HG03571 (cell line): ENCODE data around the gene RASL11A.
"Not testable (repeated sequence)": the region's sequence is repeated elsewhere in the genome, so short reads cannot be mapped to it uniquely, and the experiment has no call there.

ENCODE experiments used
- ATAC-seq: cut with Tn5 transposase; IDR thresholded peaks from one replicate; pipeline ENCODE4 v1.9.1; 2021; ENCODE audit not compliant: unreplicated experiment

Gene RASL11A

DNA sequence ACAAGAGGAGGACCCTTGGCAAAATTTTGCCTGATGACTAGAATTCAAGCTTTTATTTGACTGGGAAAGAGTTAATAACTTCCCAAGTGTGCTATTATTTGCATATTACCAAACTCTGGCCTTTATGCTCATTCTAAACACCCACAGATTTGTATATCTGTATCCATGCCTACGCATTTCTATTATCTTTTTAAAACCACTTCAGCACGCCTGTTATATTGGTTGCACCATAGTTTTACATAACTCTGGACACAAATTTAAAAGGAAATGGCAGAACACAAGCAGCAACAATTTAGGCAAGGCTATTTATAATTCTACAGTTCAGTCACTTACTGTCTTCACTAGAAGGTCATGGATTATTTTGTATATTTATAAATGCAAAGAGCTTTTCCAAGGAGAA lies 3.7 kb upstream of the RASL11A start:
- ATAC-seq: no peak

DNA sequence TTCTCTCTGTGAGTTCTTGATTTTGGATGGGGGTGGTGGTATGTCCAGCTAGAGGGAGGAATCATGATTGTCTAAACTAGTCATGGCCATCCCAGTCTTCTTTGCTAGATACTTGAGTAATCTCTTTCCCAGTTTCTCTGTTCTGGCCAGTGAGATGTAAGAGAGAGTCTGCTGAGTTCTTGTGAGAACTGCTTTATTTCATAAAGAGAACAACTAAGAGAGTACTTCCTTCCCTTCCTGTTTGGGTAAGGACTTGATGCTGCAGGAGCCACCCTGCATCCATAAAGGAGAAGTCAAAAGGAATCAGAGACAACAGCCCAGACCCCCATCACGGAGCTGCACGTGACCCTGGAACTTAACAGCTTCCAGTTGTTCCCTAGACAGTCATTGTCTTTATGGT lies 3.0 kb upstream of the RASL11A start:
- no peak for ATAC-seq

DNA sequence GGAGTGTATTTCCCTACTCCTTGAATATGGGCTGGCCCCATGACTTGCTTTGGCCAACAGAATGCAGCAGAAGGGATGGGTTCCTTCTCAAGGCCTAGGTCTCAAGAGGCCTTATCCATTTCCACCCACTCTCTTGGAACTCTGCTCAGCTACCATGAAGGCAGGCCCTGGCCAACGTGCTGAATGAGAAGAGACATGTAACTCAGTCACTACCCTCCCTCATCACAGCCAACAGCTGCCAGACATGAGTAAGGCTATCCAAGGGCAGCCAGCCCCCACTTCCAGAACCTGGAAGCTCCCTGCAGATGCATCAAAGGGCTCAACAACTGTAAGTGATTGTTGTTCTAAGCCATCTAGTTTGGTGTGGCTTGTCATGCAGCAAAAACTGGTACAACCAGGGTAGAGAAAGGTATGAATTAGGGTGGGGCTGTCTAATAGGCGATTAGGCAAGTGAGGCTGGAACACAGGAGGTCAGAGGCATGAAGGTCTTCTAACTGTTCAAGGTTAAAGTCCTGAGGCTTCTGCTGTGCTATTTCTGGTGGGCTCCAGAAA lies 1.4 kb upstream of the RASL11A start:
- no peak for ATAC-seq

DNA sequence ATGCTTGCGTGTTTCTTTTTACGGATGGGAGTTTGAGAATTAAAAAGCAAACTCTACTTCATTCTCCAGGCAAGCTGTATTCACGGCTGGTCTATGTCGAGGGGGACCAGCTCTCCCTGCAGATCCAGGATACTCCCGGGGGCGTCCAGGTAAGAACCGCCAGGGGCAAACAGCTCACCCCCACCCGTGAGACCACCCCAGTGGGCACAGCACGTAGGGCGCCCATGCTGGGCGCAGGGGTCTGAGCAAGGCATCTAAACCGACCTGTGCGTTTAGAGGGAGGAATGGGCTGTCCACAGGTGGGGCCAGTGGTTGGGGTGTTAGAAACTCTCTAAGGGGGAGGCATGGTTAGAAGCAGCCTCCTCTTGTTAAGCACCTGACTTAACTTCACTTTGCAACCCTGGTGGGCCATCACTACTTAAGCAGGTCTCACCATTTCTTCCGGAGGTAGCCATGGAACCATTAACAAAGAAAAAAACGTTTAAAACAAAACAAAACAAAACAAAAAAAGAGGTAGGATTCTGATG lies 1.0 kb downstream of the RASL11A start:
- ATAC-seq: no peak

DNA sequence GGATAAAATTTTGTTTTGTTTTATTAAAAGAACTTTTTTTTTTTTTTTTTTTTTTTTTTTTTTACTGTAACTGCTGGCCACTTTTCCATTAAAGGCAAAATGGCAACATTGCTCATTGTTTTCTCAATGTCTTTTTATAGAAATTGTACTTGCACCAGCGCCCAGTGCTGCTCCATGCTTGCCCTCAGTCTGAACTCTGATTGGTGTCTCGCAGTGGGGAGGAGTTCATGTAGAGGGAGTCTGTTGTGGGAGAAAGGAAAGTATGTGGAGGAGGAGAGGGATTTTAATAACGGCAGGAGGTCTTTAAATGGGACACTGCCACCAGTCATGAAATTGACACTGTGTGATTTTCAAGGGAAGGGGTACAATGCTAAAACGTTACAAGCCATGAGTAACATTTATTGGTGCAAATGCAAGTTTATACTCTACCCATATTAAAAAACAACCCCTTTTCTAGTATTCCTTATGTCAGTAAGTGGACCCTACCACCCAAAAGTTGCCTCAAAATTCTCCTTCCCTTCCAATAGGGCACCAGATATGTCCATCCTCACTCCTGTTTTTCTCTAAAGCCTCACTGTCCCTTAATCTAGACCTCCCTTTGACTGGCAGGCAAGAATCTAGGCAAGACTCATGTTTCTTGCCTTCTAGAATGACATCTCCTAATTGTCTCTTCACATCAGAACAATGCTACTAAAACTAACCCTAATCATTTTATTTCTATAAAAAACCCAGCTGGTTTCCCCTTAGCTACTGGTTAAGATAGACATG lies 3.2 kb downstream of the RASL11A start:
- ATAC-seq: no peak

DNA sequence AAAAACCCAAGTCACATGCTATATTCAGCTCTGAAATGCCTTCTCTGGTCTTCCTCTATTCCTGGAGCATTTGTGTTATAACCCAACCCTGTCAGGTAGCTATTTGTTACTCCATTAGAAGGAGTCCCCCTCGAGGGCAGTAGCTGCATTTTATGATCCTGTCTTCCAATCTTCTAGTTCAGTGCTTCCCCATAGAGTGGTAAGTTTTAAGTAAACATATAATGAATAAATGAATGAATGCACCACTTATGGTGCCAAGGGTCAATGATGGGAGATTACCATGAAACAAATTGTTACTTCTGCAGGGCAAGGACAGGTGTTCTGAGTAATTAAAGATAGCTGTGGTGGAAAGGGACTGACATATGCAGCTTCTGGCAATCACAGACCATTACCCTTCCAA lies 4.0 kb downstream of the RASL11A start:
- no peak for ATAC-seq

DNA sequence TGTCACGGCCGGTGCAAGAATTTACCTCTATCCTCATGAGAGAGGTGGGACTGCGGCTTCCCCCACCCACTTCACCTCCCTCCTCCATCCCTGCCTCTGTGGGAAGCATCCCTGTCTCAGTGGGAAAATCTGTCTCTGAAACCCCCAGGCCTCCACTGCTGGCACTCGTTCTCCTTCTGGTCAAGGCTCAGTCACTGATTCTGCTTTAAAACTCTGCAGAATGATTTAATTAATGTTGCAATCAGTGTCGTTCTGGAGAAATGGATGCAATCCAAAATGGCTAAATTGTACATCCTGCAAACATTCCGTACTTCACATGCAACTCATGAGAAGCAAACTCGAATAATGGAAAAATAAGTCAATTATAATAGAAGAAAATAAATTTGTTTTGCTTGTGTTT lies 5.6 kb downstream of the RASL11A start:
- ATAC-seq: no peak

DNA sequence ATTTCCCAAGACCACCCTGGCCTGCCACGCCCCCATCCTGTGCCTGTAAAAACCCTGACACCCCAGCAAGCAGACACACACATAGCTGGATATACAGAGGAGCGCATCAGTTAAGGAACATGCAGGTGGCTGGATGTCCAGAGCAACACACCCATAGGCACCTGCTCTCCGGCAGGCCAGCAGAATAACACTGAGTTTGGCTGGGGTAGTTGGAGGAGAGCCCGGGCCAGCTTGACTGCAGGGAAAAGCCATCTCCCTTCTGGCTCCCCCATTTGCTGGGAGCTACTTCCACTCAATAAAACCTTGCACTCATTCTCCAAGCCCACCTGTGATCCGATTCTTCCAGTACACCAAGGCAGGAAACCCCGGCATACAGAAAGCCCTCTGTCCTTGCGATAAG lies 8.9 kb downstream of the RASL11A start:
- ATAC-seq: no peak

DNA sequence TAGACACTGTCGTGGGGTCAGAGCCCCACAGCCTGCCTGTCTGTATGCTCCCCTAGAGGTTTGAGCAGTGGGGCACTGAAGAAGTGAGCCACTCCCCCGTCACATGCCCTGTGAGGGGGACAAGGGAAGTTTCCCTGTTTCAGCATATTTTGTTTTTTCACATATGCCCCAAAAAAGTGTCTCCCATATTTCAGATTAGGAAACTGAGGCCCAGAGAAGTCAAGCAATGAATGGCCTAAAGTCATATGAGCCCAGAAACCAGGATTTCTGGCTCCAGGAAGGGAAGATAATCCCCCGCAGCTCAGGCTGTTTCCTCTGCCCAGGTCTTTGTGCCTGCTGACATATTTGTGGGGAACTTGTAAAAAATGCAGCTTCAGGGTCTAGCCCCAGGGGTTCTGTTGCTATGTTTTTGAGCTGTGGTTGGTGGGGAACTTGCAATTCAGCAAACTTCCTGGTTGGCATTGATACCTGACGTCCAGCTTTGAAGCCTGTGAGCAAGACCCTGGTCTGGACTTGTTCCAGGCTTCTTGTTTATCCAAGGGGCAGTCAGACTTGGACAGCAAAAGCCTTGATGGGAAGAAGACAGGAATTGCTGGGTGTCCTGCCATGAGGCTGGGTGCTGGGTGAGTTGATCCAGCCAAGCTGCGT lies 9.5 kb downstream of the RASL11A start:
- no peak for ATAC-seq

DNA sequence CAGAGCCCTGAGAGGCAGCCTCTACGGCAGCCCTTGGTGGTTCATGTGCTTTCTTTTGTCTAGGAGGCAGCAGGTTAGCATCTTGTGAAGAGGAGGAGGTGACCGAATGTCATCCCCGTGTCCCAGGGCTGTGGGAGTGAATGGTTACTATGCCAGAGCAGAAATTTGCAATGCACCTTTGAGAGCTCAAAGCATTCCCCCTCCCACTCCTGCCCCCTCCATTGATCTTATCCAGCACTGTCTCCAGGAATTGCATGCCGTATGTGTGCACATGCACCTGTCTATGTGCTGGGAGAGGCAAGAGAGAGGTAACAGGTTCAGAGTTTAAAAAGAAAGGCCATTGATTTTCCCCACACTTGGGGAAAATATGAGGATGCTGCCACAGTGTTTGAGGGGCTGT lies 10.2 kb downstream of the RASL11A start:
- no peak for ATAC-seq

DNA sequence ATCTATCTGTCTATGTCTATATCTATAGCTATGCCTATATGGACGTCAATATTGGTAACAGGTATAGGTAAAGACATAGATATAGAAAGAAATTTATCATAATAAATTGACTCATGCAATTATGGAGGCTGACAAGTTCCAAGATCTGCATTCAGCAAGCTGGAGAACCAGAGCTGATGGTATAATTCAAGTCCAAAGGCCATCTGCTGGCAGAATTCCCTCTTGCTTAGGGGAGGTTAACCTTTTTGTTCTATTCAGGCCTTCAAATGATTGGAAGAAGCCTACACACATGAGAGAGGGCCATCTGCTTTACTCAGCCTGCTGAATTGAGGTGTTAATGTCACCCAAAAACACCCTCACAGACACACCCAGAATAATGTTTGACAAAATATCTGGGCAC lies 10.8 kb downstream of the RASL11A start:
- no peak for ATAC-seq

DNA sequence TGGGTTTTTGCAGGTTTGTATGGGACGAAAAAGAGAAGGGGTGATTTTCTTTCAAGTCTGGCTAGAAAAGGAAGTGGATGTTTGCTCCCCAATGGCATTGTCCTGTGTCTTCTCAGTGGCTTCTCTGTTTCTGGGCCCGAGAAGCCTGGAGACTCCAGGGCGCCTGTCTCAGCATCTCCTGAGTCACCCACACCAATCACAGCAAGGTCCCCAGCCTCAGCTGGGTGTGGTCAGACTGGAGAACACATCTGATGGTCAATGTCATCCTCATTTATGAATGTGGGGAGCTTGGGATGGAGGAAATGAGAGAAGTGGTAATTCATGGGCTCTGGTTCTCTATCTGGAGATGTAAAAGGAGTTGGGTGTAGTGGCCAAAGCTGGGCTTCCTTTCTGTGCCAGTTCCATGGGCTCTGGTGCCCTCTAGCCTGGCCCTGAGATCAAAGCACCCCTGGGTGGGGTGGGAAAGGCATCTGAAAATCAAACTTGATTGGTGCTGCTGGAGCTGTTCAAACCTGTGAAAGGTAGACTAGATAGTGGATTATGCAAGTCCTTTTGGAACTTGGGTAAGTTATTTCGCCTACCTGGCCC lies 13.4 kb downstream of the RASL11A start:
- no peak for ATAC-seq

DNA sequence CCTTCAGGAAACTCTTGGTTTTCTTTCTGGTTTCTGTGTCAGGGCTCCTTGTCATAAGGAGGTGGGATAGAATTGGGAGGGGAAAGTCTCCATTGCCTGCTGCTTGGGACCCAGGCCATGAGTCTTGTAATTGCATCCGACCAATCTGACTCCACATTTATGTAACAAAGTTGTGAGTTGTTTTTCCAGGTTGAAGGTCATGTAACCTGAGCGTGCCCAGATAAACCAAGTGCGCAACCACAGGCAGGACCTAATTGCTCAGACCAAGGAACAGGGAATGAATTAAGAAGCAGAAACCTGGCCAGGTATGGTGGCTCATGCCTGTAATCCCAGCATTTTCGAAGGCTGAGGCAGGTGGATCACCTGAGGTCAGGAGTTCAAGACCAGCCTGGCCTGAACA lies 17.8 kb downstream of the RASL11A start:
- no peak for ATAC-seq

DNA sequence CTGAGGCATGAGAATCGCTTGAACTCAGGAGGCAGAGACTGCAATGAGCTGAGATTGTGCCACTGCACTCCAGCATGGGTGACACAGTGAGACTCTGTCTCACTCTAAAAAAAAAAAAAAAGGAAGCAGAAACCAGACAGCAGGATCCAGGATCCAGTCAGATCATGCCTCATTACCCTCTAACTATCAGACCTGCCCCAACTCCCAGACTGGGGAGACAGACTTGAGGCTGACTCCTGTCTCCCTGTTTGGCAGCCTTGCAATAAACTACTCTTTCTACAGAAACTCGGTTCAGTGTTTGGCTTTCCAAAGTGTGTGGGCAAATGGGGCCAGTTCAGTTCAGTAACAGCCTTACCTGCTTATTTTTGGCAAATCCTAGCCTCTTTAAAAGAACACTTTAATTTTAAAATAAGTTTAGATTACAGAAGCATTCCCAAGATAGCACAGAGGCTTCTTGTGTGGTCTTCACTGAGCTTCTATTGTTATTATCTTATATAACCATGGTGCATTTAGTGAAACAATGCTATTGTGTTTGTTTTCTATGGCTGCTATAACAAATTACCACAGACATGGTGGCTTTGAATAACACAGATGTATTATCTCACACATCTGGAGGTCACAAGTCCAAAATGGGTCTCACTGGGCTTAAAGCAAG lies 18.5 kb downstream of the RASL11A start:
- no peak for ATAC-seq

DNA sequence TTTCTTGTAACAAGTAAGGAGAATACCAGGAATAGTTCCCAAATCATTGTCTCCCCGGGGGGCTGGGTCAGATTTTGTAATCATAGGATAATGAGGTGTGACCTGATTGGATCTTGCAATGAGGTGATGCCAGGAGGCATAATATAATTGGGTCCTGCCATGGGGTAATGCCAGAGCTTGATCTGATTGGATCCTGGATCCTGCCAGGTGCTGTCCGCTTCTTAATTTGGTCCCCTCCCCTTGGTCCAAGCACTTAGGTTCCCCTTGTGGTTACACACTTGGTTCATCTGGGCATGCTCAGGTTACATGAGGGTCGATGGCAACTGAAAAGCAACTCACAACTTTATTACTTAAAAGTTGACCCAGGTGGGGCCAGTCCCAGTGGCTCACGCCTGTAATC lies 20.1 kb downstream of the RASL11A start:
- ATAC-seq: no peak

DNA sequence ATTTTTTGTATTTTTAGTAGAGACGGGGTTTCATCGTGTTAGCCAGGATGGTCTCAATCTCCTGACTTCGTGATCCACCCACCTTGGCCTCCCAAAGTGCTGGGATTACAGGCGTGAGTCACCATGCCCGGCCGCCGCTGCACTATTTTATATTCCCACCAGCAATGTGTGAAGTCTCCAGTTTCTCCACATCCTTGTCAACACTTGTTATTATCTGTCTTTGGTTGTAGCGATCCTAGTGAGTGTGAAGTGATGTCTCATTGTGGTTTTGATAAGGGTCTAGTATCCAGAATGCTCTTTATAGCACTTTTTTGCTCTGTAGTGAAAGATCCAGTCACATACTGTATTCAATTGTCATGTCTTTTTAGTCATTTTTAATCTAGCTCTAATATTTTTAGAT lies 21.3 kb downstream of the RASL11A start:
- ATAC-seq: not testable (repeated sequence)

DNA sequence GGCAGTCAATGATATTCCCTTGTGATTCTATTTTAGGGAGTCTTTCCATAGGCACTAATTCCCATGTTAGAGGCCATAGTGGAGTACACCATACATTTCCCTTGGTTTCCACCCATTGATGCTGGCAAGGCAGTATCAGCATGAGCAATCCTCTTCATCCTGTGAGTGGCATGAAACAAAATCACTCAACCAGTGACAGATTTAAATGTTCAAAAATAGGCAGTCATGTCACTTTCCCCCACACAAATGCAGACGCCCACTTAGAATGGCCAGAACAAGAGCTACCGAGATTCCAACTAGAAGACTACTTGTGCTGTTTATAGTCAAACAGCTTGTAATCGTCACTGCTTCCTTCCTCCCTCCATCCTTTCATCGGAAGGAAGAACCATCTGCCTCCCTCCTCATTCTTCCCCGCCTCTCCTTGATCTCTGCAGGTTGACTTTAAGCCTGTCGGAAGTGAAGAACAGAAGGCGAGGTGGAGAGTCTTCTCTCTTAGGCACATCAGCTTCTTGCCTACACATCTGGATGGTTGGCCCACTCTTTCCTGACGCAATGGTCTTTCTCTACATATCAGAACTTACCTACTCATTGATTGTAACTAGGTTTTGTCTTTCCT lies 22.6 kb downstream of the RASL11A start:
- no peak for ATAC-seq

DNA sequence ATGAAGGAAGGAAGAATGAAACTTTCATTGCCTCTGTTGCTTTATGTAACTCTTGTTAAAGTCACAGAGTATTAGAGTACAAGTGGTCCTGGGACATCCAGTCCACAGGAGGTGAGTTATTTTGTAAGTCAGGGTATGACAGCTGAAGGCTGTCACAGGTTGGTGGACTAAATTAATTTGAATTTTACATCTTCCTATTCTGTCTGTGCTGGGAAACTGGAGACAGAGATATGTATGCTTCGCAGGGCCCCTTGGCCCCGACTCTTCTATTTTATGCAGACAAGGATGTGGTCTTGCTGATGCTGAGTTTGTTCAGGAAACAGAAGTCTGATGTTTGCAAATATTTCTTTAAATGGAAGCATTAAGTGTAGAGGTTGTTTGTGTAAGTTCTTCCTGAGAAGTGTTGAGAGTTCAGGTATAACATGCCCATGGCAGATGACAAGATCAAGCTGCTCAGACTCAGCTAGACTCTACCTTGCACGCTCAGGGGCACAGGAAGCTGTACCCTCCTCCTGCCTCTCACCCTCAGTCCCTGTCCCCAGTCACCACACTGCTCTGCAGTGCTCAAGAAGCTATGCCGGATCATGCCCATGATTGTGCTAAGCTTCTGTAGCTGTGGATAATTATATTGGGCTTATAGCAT lies 23.4 kb downstream of the RASL11A start:
- no peak for ATAC-seq

DNA sequence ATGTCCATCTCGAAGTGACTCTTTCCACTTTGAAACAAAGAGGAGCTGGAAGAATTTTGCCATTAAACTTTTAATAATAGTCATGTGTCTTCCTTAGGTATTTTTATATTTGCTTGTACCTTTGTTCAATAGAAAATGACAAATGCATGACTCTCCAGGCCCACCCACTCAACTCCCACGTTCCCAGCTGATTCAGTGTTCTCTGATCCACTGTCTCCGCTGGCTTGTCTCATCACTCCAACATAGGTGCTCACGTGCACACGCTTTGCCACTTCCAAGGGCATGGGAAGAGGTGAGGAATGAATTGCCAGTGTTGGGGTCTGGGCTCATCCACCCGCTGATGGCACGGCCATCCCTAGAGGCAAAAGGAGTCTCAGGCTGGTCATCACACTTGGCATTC lies 24.5 kb downstream of the RASL11A start:
- ATAC-seq: no peak

DNA sequence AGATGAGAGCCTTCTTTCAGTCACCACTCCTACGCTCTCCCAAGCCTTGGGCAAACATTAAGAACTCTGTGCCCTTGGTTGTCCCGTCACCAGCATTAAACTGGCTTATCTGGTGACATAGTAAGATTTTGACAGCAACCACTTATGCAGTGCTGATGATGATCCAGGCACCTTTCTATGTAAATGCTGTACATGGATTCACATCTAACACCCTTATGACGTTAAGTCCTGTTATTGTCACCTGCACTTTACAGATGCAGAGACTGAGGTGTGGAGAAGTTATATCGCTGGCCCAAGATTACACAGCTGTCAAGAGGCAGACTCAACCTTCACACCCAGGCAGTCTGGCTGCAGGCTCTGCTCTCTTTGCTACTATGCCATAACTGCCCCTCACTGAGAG lies 25.0 kb downstream of the RASL11A start:
- no peak for ATAC-seq

DNA sequence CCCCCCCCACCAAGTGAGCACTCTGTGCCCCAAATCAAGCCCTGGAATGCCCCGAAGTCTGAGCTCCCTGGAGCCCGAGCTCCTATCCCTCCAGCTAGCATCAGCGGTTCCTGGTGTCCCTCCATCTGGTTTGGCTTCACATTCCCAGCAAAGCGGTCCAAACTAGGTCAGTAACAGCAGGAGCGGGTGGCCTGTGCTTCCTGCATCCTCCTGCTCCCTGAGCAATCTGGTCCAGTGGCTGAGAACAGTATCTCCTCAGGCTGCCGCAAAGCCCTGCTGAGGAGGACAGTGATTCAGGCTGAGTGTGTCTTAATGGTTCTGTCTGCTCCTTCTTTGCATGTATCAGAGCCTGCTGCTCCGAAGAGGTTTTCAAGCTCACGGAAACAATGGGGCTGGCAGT lies 25.9 kb downstream of the RASL11A start:
- ATAC-seq: no peak
